Fibroblast of lung (primary cell): Measurements from ENCODE around the gene DPYD. TPM values are rescaled to one million over a fixed set of nuclear protein-coding genes. Genes with fewer than 3 reads are reported as not detected.

Experiments
- DNase-seq, 2 donors: peaks; one replicate each; pipeline versions ENCODE4 v3.0.0 to v3.0.0-alpha.2; 2010; ENCODE audit warnings: low read depth in 2 of 2
- H2AFZ ChIP-seq: 2 replicates; pipeline ENCODE4 v1.5.1; 2012; ENCODE audit warnings: low read length, control low read depth, inconsistent platforms
- H3K27ac ChIP-seq: 2 replicates; pipeline ENCODE4 v1.5.1; 2011; ENCODE audit warnings: low read length, control low read depth; ENCODE audit not compliant: insufficient read depth
- H3K27me3 ChIP-seq: 2 replicates; pipeline ENCODE4 v1.5.1; 2011; ENCODE audit warnings: mild to moderate bottlenecking, low read length; ENCODE audit not compliant: control insufficient read depth, insufficient read depth
- H3K36me3 ChIP-seq: 2 replicates; pipeline ENCODE4 v1.5.1; 2011; ENCODE audit warnings: low read length; ENCODE audit not compliant: control insufficient read depth, insufficient read depth
- H3K4me1 ChIP-seq: 2 replicates; pipeline ENCODE4 v1.5.1; 2011; ENCODE audit warnings: low read length; ENCODE audit not compliant: control insufficient read depth, insufficient read depth; ENCODE audit errors: extremely low read depth
- H3K4me2 ChIP-seq: 2 replicates; pipeline ENCODE4 v1.5.1; 2011; ENCODE audit warnings: low read length, control low read depth; ENCODE audit not compliant: insufficient read depth; ENCODE audit errors: extremely low read depth
- H3K4me3 ChIP-seq, 4 experiments: fragments of 200-600 bp in 1 of 4; sonication (generic) in 1 of 4; replicated peaks in 1 of 4; 2 replicates each; pipeline ENCODE4 v1.5.1; 2011 to 2016; ENCODE audit warnings: low read length in 4 of 4, low read depth in 3 of 4, mild to moderate bottlenecking in 3 of 4, control low read depth in 2 of 4, inconsistent platforms in 1 of 4, mixed read lengths in 1 of 4; ENCODE audit not compliant: insufficient read depth in 1 of 4; ENCODE audit errors: control extremely low read depth in 1 of 4
- H3K79me2 ChIP-seq: 2 replicates; pipeline ENCODE4 v1.5.1; 2012; ENCODE audit warnings: mild to moderate bottlenecking, low read length, inconsistent platforms; ENCODE audit not compliant: control insufficient read depth, insufficient read depth
- H3K9ac ChIP-seq: 2 replicates; pipeline ENCODE4 v1.5.1; 2011; ENCODE audit warnings: mild to moderate bottlenecking, low read length, control low read depth; ENCODE audit not compliant: insufficient read depth
- H3K9me3 ChIP-seq: 2 replicates; pipeline ENCODE4 v1.5.1; 2012; ENCODE audit warnings: low read depth, low read length; ENCODE audit not compliant: control insufficient read depth, insufficient read depth
- H4K20me1 ChIP-seq: 2 replicates; pipeline ENCODE4 v1.5.1; 2011; ENCODE audit warnings: low read length; ENCODE audit not compliant: control insufficient read depth, insufficient read depth; ENCODE audit errors: extremely low read depth
- EZH2 ChIP-seq: IDR thresholded peaks from 2 replicates; pipeline ENCODE4 v1.5.1; 2012; ENCODE audit warnings: low read length, control low read depth, mild to moderate bottlenecking; ENCODE audit errors: missing control alignments
- polyA plus RNA-seq, 2 donors: library from polyadenylated mRNA; depleted of rRNA in 1 of 2; stranded (reverse) in 1 of 2; unstranded in 1 of 2; fragments of >200 nt; gene quantifications; 2 replicates each; pipeline ENCODE4 v1.2.1, GENCODE V29; 2011 to 2012; ENCODE audit warnings: missing spikeins in 1 of 2
- total RNA-seq: library from RNA; depleted of rRNA; stranded (reverse); fragments of >200 nt; gene quantifications from 2 replicates; pipeline ENCODE4 v1.2.1, GENCODE V29; 2014
- TF ChIP-seq, protein P1 (sequence below), 2 donors: IDR thresholded peaks in 1 of 2; conservative IDR thresholded peaks in 1 of 2; 1 replicate in 1 of 2; 2 replicates in 1 of 2; pipeline ENCODE4 v1.5.1; 2011 to 2012; ENCODE audit warnings: low read length in 2 of 2, control low read depth in 1 of 2, inconsistent platforms in 1 of 2, low read depth in 1 of 2, mild to moderate bottlenecking in 1 of 2

DPYD gene
- total and polyA plus RNA-seq, 2 donors (not counting 1 experiment from before 2014, with no cell fraction given): 32.0 to 63.1 TPM

- H4K20me1 ChIP-seq: no peaks in the 10 kb centered on the region
- H3K36me3 ChIP-seq: no peaks in the 10 kb centered on the region
- H3K4me1 ChIP-seq: no peaks in the 10 kb centered on the region
- peak in 1 of 2 donors; percentile 36 for DNase-seq
- no peak overlapping the region for H3K4me3 ChIP-seq
- no peaks in the 10 kb centered on the region for H3K79me2 ChIP-seq
- no peaks in the 10 kb centered on the region for H3K9me3 ChIP-seq
- H3K4me2 ChIP-seq: no peak overlapping the region
- no peak overlapping the region for H2AFZ ChIP-seq
- no peak overlapping the region for H3K9ac ChIP-seq
- TF ChIP-seq, protein P1, sequence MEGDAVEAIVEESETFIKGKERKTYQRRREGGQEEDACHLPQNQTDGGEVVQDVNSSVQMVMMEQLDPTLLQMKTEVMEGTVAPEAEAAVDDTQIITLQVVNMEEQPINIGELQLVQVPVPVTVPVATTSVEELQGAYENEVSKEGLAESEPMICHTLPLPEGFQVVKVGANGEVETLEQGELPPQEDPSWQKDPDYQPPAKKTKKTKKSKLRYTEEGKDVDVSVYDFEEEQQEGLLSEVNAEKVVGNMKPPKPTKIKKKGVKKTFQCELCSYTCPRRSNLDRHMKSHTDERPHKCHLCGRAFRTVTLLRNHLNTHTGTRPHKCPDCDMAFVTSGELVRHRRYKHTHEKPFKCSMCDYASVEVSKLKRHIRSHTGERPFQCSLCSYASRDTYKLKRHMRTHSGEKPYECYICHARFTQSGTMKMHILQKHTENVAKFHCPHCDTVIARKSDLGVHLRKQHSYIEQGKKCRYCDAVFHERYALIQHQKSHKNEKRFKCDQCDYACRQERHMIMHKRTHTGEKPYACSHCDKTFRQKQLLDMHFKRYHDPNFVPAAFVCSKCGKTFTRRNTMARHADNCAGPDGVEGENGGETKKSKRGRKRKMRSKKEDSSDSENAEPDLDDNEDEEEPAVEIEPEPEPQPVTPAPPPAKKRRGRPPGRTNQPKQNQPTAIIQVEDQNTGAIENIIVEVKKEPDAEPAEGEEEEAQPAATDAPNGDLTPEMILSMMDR (conservative IDR thresholded peaks at IDR 0.05 in 1 of 2, IDR thresholded peaks at IDR 0.05 in 1 of 2; ENCODE audit: low read depth in 1 of 2, low read length in 2 of 2): no peak
- TF ChIP-seq EZH2: no peak
- H3K27ac ChIP-seq: no peak overlapping the region
- H3K27me3 ChIP-seq: no peaks in the 10 kb centered on the region
These were observed 150.5 kb downstream of the DPYD start for GRCh38 chr1:97770376-97770775.

- H3K27ac ChIP-seq: no peak overlapping the region
- H2AFZ ChIP-seq: no peak overlapping the region
- H3K4me2 ChIP-seq: no peak overlapping the region
- H3K79me2 ChIP-seq: no peaks in the 10 kb centered on the region
- TF ChIP-seq, protein P1 (conservative IDR thresholded peaks at IDR 0.05 in 1 of 2, IDR thresholded peaks at IDR 0.05 in 1 of 2; ENCODE audit: low read depth in 1 of 2, low read length in 2 of 2): no peak
- no peak for TF ChIP-seq EZH2
- H3K36me3 ChIP-seq: no peaks in the 10 kb centered on the region
- H3K9ac ChIP-seq: no peak overlapping the region
- DNase-seq: peak in 1 of 2 donors; percentile 17
- no peaks in the 10 kb centered on the region for H3K27me3 ChIP-seq
- no peak overlapping the region for H3K4me3 ChIP-seq
- H3K4me1 ChIP-seq: no peaks in the 10 kb centered on the region
- H3K9me3 ChIP-seq: no peaks in the 10 kb centered on the region
- no peaks in the 10 kb centered on the region for H4K20me1 ChIP-seq
These were observed 153.5 kb downstream of the DPYD start for GRCh38 chr1:97767381-97767780.

DNA sequence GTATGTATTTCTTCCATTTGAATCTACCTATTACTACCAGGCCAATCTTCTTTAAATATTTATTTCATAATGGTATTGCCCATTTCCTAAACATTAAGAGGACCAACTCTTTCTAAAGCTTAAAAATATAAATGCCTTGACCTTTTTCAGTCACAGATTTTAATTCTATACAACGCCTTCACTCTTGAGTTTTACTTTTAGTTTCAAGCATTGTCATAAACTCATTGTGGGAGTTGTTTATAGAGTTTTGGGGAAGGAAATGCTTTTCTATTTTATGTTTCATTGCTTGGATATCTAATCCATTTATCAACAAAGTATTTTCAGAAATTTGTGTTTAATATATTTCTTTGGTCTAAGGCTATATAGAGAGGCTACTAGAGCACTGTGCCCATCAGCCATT, 155.8 kb downstream of the DPYD start:
- Histone ChIP-seq H3K9me3 (no peaks in the 10 kb centered on the region), H3K27me3 (no peaks in the 10 kb centered on the region), H2AFZ (no peak overlapping the region), H3K4me1 (no peaks in the 10 kb centered on the region), H3K36me3 (no peaks in the 10 kb centered on the region), H3K4me3 (no peak overlapping the region), H3K27ac (no peak overlapping the region), H3K9ac (no peak overlapping the region), H3K79me2 (no peaks in the 10 kb centered on the region), H4K20me1 (no peaks in the 10 kb centered on the region), H3K4me2 (no peak overlapping the region)
- no peak for DNase-seq
- no peak for TF ChIP-seq EZH2
- TF ChIP-seq, protein P1 (conservative IDR thresholded peaks at IDR 0.05 in 1 of 2, IDR thresholded peaks at IDR 0.05 in 1 of 2; ENCODE audit: low read depth in 1 of 2, low read length in 2 of 2): no peak
